Ishikawa (cell line): Measurements from ENCODE around the gene IFI44L.

Source experiments
- CEBPB ChIP-seq: IDR thresholded peaks from 2 replicates; pipeline ENCODE4 v1.6.1; 2012
- CREB1 ChIP-seq: IDR thresholded peaks from 2 replicates; pipeline ENCODE4 v1.6.1; 2012; ENCODE audit warnings: low read depth
- EGR1 ChIP-seq: IDR thresholded peaks from 2 replicates; pipeline ENCODE4 v1.6.1; 2012
- EP300 ChIP-seq: IDR thresholded peaks from 2 replicates; pipeline ENCODE4 v1.6.1; 2012; ENCODE audit warnings: borderline replicate concordance
- FOXM1 ChIP-seq: IDR thresholded peaks from 2 replicates; pipeline ENCODE4 v1.6.1; 2012; ENCODE audit warnings: low read depth, borderline replicate concordance
- MAX ChIP-seq: IDR thresholded peaks from 2 replicates; pipeline ENCODE4 v1.6.1; 2012
- NFIC ChIP-seq: IDR thresholded peaks from 2 replicates; pipeline ENCODE4 v1.6.1; 2012
- RAD21 ChIP-seq: IDR thresholded peaks from 2 replicates; pipeline ENCODE4 v1.6.1; 2012; ENCODE audit warnings: low read depth
- TAF1 ChIP-seq: IDR thresholded peaks from 2 replicates; pipeline ENCODE4 v1.6.1; 2012; ENCODE audit warnings: low read depth, mild to moderate bottlenecking
- TCF12 ChIP-seq: IDR thresholded peaks from 2 replicates; pipeline ENCODE4 v1.6.1; 2012; ENCODE audit warnings: low read depth
- TEAD4 ChIP-seq: IDR thresholded peaks from 2 replicates; pipeline ENCODE4 v1.6.1; 2012
- YY1 ChIP-seq: IDR thresholded peaks from 2 replicates; pipeline ENCODE4 v1.6.1; 2012; ENCODE audit warnings: low read depth
- ZBTB7A ChIP-seq: IDR thresholded peaks from 2 replicates; pipeline ENCODE4 v1.6.1; 2012; ENCODE audit warnings: low read depth
- TF ChIP-seq, protein P1 (sequence below): IDR thresholded peaks from 2 replicates; pipeline ENCODE4 v1.6.1; 2012
- TF ChIP-seq, protein P2 (sequence below): IDR thresholded peaks from 2 replicates; pipeline ENCODE4 v1.6.1; 2012; ENCODE audit warnings: low read depth, mild to moderate bottlenecking

Gene IFI44L

GRCh38 chr1:78627321-78627720 lies 7.1 kb downstream of the IFI44L start:
- no peak for TF ChIP-seq FOXM1
- TF ChIP-seq TCF12: no peak
- TF ChIP-seq ZBTB7A: no peak

- TF ChIP-seq MAX (no peak), EP300 (no peak), CEBPB (no peak), TAF1 (no peak), FOXM1 (no peak), NFIC (no peak), TCF12 (no peak)
- TF ChIP-seq, protein P1, sequence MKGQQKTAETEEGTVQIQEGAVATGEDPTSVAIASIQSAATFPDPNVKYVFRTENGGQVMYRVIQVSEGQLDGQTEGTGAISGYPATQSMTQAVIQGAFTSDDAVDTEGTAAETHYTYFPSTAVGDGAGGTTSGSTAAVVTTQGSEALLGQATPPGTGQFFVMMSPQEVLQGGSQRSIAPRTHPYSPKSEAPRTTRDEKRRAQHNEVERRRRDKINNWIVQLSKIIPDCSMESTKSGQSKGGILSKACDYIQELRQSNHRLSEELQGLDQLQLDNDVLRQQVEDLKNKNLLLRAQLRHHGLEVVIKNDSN: no peak
These were observed 10.4 kb downstream of the IFI44L start for GRCh38 chr1:78630600-78630999.

DNA sequence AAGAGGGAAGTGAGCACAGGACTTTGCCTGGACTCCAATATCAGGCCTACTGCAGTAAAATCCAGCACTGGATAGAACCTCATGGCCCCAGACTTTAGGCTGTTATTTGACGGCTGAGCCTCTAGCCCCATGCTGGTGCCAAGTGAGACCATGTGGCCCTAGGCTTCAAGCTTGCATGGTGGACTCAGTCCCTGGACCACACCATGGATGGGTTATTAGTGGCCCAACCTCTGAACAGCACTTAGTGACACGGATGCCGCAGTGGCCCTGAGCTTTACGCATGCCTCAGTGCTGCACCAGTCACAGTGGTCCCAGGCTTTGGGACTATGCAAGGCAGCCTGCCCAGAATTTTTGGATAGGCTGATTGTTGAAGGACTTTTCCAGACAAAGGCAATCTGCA lies 13.0 kb downstream of the IFI44L start:
- TF ChIP-seq TAF1: no peak
- no peak for TF ChIP-seq EP300
- no peak for TF ChIP-seq RAD21
- TF ChIP-seq TEAD4: no peak
- no peak for TF ChIP-seq FOXM1

DNA sequence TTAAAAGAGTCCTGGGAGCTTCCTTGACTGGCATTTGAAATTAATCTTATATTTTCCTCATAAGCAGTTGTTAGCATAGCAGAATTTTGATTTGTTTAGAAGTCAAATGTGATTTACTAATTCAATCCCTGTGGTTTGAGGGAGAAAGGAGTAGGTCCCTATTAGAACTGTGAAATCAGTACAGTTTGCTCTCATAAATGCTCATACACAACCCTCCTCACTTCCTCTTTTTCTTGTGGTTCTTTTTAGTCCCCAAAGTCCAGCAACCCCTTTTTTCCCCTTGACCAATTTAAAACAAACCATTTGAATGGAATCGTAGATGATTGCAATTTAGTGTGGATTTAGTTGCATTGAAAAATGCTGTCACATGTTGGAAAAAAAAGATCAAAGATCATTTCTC lies 20.2 kb downstream of the IFI44L start:
- TF ChIP-seq TAF1: no peak
- TF ChIP-seq EP300: no peak
- no peak for TF ChIP-seq ZBTB7A
- TF ChIP-seq, protein P2, sequence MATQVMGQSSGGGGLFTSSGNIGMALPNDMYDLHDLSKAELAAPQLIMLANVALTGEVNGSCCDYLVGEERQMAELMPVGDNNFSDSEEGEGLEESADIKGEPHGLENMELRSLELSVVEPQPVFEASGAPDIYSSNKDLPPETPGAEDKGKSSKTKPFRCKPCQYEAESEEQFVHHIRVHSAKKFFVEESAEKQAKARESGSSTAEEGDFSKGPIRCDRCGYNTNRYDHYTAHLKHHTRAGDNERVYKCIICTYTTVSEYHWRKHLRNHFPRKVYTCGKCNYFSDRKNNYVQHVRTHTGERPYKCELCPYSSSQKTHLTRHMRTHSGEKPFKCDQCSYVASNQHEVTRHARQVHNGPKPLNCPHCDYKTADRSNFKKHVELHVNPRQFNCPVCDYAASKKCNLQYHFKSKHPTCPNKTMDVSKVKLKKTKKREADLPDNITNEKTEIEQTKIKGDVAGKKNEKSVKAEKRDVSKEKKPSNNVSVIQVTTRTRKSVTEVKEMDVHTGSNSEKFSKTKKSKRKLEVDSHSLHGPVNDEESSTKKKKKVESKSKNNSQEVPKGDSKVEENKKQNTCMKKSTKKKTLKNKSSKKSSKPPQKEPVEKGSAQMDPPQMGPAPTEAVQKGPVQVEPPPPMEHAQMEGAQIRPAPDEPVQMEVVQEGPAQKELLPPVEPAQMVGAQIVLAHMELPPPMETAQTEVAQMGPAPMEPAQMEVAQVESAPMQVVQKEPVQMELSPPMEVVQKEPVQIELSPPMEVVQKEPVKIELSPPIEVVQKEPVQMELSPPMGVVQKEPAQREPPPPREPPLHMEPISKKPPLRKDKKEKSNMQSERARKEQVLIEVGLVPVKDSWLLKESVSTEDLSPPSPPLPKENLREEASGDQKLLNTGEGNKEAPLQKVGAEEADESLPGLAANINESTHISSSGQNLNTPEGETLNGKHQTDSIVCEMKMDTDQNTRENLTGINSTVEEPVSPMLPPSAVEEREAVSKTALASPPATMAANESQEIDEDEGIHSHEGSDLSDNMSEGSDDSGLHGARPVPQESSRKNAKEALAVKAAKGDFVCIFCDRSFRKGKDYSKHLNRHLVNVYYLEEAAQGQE: no peak
- no peak for TF ChIP-seq MAX
- no peak for TF ChIP-seq CEBPB
- TF ChIP-seq TCF12: no peak
- no peak for TF ChIP-seq FOXM1
- no peak for TF ChIP-seq CREB1
- TF ChIP-seq NFIC: no peak

DNA sequence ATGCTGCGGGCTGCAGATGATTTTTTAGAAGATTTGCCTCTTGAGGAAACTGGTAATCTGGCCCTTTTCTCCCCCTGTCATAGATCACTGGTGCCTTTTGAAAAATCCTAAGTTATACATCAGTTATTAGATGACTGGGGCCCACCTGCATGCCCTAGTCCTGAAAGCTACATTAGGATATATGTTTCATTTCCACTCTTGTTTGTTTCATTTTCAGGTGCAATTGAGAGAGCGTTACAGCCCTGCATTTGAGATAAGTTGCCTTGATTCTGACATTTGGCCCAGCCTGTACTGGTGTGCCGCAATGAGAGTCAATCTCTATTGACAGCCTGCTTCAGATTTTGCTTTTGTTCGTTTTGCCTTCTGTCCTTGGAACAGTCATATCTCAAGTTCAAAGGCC lies 21.3 kb downstream of the IFI44L start:
- no peak for TF ChIP-seq YY1
- no peak for TF ChIP-seq TCF12
- no peak for TF ChIP-seq CREB1
- TF ChIP-seq, protein P2: no peak
- no peak for TF ChIP-seq MAX
- TF ChIP-seq FOXM1: no peak
- no peak for TF ChIP-seq ZBTB7A
- TF ChIP-seq NFIC: no peak
- no peak for TF ChIP-seq TAF1
- TF ChIP-seq, protein P1: no peak
- TF ChIP-seq TEAD4: no peak
- TF ChIP-seq RAD21: no peak
- TF ChIP-seq CEBPB: no peak
- no peak for TF ChIP-seq EGR1
- no peak for TF ChIP-seq EP300

DNA sequence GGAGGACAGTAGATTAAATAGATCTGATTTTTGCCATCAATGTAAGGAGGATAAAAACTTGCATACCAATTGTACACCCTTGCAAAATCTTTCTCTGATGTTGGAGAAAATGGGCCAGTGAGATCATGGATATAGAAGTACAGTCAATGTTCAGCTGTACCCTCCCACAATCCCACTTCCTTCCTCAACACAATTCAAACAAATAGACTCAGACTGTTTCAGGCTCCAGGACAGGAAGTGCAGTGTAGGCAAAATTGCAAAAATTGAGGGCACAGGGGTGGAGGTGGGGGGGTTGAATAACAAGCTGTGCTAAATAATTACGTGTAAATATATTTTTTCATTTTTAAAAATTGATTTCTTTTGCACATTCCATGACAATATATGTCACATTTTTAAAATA lies 25.5 kb downstream of the IFI44L start:
- TF ChIP-seq EGR1: no peak

DNA sequence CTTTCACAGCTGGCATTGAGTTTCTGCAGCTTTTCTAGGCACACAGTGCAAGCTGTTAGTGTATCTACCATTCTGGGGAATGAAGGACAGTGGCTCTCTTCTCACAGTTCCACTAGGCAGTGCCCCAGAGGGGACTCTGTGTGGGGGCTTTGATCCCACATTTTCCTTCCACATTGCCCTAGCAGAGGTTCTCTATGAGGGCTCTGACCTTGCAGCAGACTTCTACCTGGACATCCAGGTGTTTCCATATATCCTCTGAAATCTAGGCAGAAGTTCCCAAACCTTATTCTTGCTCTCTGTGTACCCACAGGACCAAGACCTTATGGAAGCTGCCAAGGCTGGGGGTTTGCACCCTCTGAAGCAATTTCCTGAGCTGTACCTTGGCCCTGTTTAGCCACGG lies 27.0 kb downstream of the IFI44L start:
- TF ChIP-seq CEBPB: no peak
- TF ChIP-seq, protein P2: no peak
- TF ChIP-seq EGR1: no peak
- TF ChIP-seq TAF1: no peak
- TF ChIP-seq FOXM1: no peak
- TF ChIP-seq TCF12: no peak
